Measurements from ENCODE around the gene WSB2.

WSB2 gene

GRCh38 chr12:118020036-118020435, 40.9 kb downstream of the WSB2 start:
- TF ChIP-seq, protein P1, sequence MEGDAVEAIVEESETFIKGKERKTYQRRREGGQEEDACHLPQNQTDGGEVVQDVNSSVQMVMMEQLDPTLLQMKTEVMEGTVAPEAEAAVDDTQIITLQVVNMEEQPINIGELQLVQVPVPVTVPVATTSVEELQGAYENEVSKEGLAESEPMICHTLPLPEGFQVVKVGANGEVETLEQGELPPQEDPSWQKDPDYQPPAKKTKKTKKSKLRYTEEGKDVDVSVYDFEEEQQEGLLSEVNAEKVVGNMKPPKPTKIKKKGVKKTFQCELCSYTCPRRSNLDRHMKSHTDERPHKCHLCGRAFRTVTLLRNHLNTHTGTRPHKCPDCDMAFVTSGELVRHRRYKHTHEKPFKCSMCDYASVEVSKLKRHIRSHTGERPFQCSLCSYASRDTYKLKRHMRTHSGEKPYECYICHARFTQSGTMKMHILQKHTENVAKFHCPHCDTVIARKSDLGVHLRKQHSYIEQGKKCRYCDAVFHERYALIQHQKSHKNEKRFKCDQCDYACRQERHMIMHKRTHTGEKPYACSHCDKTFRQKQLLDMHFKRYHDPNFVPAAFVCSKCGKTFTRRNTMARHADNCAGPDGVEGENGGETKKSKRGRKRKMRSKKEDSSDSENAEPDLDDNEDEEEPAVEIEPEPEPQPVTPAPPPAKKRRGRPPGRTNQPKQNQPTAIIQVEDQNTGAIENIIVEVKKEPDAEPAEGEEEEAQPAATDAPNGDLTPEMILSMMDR (conservative IDR thresholded peaks at IDR 0.05; ENCODE audit: low read depth) = no peak
- ChIA-PET CTCF (no interaction called here), POLR2A (ENCODE audit: low non-redundant PET) (no interaction called here)

DNA sequence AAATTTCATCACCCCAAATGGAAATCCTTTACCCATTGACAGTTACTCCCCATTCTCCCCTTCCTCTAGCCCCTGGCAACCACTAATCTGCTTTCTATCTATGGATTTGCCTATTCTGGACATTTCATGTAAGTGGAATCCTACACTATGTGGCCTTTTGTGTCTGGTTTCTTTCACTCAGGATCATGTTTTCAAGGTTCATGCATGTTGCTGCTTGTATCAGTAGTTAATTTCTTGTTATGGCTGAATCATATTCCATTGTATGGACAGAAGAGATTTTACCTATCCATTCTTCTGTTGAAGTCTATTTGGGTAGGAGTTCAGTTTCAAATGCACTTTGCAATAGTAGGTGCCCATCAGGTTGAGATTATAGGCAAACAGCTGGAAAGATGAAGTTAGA, 43.1 kb downstream of the WSB2 start:
- TF ChIP-seq, protein P1 (conservative IDR thresholded peaks at IDR 0.05; ENCODE audit: low read depth) = no peak
- no peak overlapping the region for H3K27ac ChIP-seq
- no peak for DNase-seq (ENCODE audit: low spot score)
- POLR2A ChIA-PET (ENCODE audit: low non-redundant PET) = no interaction called here
- CTCF ChIA-PET = interaction anchor here (0.6 kb wide), 1 partner anchor 160 kb away, joined by 3 read pairs; no protein-coding TSS in a partner anchor

More at GRCh38 chr12:118020036-118020435, 40.9 kb downstream of the WSB2 start:
- no peak overlapping the region for H3K27ac ChIP-seq
- DNase-seq (ENCODE audit: low spot score) = no peak

- TF ChIP-seq, protein P1 (conservative IDR thresholded peaks at IDR 0.05; ENCODE audit: low read depth) = no peak
- H3K27ac ChIP-seq = peak within 1 kb of the TSS; percentile 73
- ChIA-PET CTCF (no interaction called here), POLR2A (ENCODE audit: low non-redundant PET) (interaction anchor here (1.0 kb wide), 1 partner anchor 47 kb away, joined by 4 read pairs; no protein-coding TSS in a partner anchor)
- peak; percentile 98 for DNase-seq (ENCODE audit: low spot score)
These were observed 44.3 kb downstream of the WSB2 start, which contains the start of gene RFC5 for GRCh38 chr12:118016424-118017264. TSS of gene RFC5 (plus strand) at chr12:118016703. CDS start at chr12:118016828, 125 bp downstream.

GRCh38 chr12:118015944-118016343, 45.0 kb downstream of the WSB2 start:
- DNase-seq (ENCODE audit: low spot score) = no peak
- no peak overlapping the region for H3K27ac ChIP-seq
- TF ChIP-seq, protein P1 (conservative IDR thresholded peaks at IDR 0.05; ENCODE audit: low read depth) = no peak
- CTCF ChIA-PET = interaction anchor here (0.7 kb wide), 1 partner anchor 897 kb away, joined by 4 read pairs; no protein-coding TSS in a partner anchor
- POLR2A ChIA-PET (ENCODE audit: low non-redundant PET) = interaction anchor here (1.0 kb wide), 1 partner anchor 46 kb away, joined by 4 read pairs; no protein-coding TSS in a partner anchor

- DNase-seq (ENCODE audit: low spot score) = no peak
- CTCF ChIA-PET = interaction anchor here (0.7 kb wide), 1 partner anchor 897 kb away, joined by 4 read pairs; no protein-coding TSS in a partner anchor
- TF ChIP-seq, protein P1 (conservative IDR thresholded peaks at IDR 0.05; ENCODE audit: low read depth) = no peak
- POLR2A ChIA-PET (ENCODE audit: low non-redundant PET) = no interaction called here
- no peak overlapping the region for H3K27ac ChIP-seq
These were observed 45.7 kb downstream of the WSB2 start for GRCh38 chr12:118015306-118015705.

GRCh38 chr12:118013283-118013682, 47.7 kb downstream of the WSB2 start:
- H3K27ac ChIP-seq = no peak overlapping the region
- TF ChIP-seq, protein P1 (conservative IDR thresholded peaks at IDR 0.05; ENCODE audit: low read depth) = no peak
- no peak for DNase-seq (ENCODE audit: low spot score)
- ChIA-PET CTCF (no interaction called here), POLR2A (ENCODE audit: low non-redundant PET) (no interaction called here)

All from RWPE1 (cell line).